A673 (cell line): ENCODE measurements around the gene UVSSA. TPM values are rescaled to one million over a fixed set of nuclear protein-coding genes. Genes with fewer than 3 reads are reported as not detected.
"Not testable (repeated sequence)": the region's sequence is repeated elsewhere in the genome, so short reads cannot be mapped to it uniquely, and the experiment has no call there.

ENCODE experiments used
- BruUV-seq: library from RNA; stranded (reverse); fragments of 400-500 nt; replicated peaks from 2 replicates; lab custom pipeline; 2021; lab: Mats Ljungman, UMichigan
- CTCF ChIA-PET: fragments of 300-600 bp; sonication (Branson Sonifier 250); formaldehyde crosslinking; loops from one replicate; lab custom pipeline; 2022; ENCODE audit warnings: antibody characterized with exemption; lab: Charles Lee
- POLR2A ChIA-PET: fragments of 300-600 bp; sonication (Branson Sonifier 250); formaldehyde crosslinking; loops from one replicate; lab custom pipeline; 2022; ENCODE audit warnings: antibody characterized with exemption; ENCODE audit not compliant: low non-redundant PET; lab: Charles Lee
- DNase-seq: peaks from one replicate; pipeline ENCODE4 v3.0.0-alpha.2; 2015; ENCODE audit warnings: low spot score
- H3K27ac ChIP-seq: fragments of 200-600 bp; sonication (generic); 2 replicates; pipeline ENCODE4 v1.5.1; 2016; ENCODE audit warnings: mixed run types, low read depth, mild to moderate bottlenecking, mixed read lengths, antibody characterized with exemption, low read length; ENCODE audit not compliant: poor library complexity, severe bottlenecking
- H3K27me3 ChIP-seq: fragments of 200-600 bp; sonication (generic); replicated peaks from 2 replicates; pipeline ENCODE4 v1.6.1; 2017; ENCODE audit warnings: mixed run types, low read depth, mild to moderate bottlenecking, mixed read lengths, antibody characterized with exemption, low read length; ENCODE audit not compliant: insufficient read depth, poor library complexity
- H3K36me3 ChIP-seq: fragments of 200-600 bp; sonication (generic); 2 replicates; pipeline ENCODE4 v1.6.1; 2016; ENCODE audit warnings: mixed run types, mild to moderate bottlenecking, mixed read lengths, antibody characterized with exemption, low read length; ENCODE audit not compliant: insufficient read depth, poor library complexity, severe bottlenecking
- H3K4me1 ChIP-seq: fragments of 200-600 bp; sonication (generic); 2 replicates; pipeline ENCODE4 v1.6.1; 2017; ENCODE audit warnings: mixed run types, mild to moderate bottlenecking, mixed read lengths, antibody characterized with exemption, low read length; ENCODE audit not compliant: insufficient read depth, poor library complexity, severe bottlenecking
- H3K4me3 ChIP-seq: fragments of 200-600 bp; sonication (generic); 2 replicates; pipeline ENCODE4 v1.5.1; 2016; ENCODE audit warnings: low read depth, mixed run types, mild to moderate bottlenecking, mixed read lengths, low read length; ENCODE audit not compliant: poor library complexity, severe bottlenecking
- H3K9me3 ChIP-seq: fragments of 200-600 bp; sonication (generic); 2 replicates; pipeline ENCODE4 v1.6.1; 2016; ENCODE audit warnings: mixed run types, low read depth, mild to moderate bottlenecking, mixed read lengths, antibody characterized with exemption, low read length; ENCODE audit not compliant: poor library complexity, severe bottlenecking
- CTCF ChIP-seq: fragments of 300-800, 200-600 bp; sonication (generic); conservative IDR thresholded peaks from 2 replicates; pipeline ENCODE4 v1.5.1; 2017; ENCODE audit warnings: low read depth, mild to moderate bottlenecking, antibody characterized with exemption, low read length, moderate library complexity, mixed read lengths
- EZH2 ChIP-seq: fragments of 200-600 bp; sonication (generic); IDR thresholded peaks from 2 replicates; pipeline ENCODE4 v1.6.1; 2017; ENCODE audit warnings: borderline replicate concordance, low read depth, mild to moderate bottlenecking, mixed read lengths, antibody characterized with exemption, low read length; ENCODE audit not compliant: poor library complexity, severe bottlenecking
- intact Hi-C: fragments of 100-400 bp; cut with micrococcal nuclease; formaldehyde crosslinking; loops from one replicate; pipeline ENCODE4 v1.10.0; 2022; ENCODE audit not compliant: unreplicated experiment
- total RNA-seq: library from RNA; stranded (reverse); gene quantifications from 2 replicates; pipeline ENCODE4 v1.2.3, GENCODE V29; 2021

Gene UVSSA
- total RNA-seq, 1 experiment from 2014 or later = 20.3 TPM

- TF ChIP-seq EZH2 = no peak
- no peak for TF ChIP-seq CTCF
- intact Hi-C loops = no loop called here
- Histone ChIP-seq H3K4me1 (no peaks in the 10 kb centered on the region), H3K36me3 (no peaks in the 10 kb centered on the region), H3K27me3 (peaks cover 62% of the 10 kb centered on the region), H3K4me3 (no peak overlapping the region), H3K27ac (no peak overlapping the region), H3K9me3 (no peaks in the 10 kb centered on the region)
- CTCF ChIA-PET = no interaction called here
- DNase-seq = no peak
- POLR2A ChIA-PET = no interaction called here
- no TSS peak for BruUV-seq
These were observed 80.0 kb downstream of the UVSSA start for GRCh38 chr4:1427010-1427409.

DNA sequence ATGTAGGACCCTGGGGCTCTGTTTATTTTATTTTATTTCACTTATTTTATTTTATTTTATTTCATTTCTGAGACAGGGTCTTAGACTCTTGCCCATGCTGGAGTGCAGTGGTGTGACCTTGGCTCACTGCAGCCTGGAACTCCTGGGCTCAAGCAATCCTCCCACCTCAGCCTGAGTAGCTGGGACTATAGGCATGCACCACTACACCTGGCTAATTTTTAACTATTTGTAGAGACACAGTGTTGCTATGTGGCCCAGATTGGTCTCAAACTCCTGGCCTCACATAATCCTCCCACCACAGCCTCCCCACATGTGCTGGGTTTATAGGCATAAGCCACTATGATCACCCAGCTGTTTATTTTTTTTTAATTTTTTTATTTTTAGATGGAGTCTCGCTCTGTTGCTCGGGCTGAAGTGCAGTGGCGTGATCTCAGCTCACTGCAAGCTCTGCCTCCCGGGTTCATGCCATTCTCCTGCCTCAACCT lies 96.7 kb downstream of the UVSSA start:
- intact Hi-C loops, H3K4me1 ChIP-seq, DNase-seq, H3K27ac ChIP-seq, H3K36me3 ChIP-seq, BruUV-seq, POLR2A ChIA-PET, H3K9me3 ChIP-seq, H3K4me3 ChIP-seq: not testable (repeated sequence)
- CTCF ChIA-PET = interaction anchor here (0.6 kb wide), 1 partner anchor 28 kb away, joined by 11 read pairs; no protein-coding TSS in a partner anchor
- H3K27me3 ChIP-seq = peaks cover 11% of the 10 kb centered on the region

Other genes with a start within 250 kb of the UVSSA start
- 2.4 and 2.8 TPM in 2 replicates for gene RNF212, start 233.6 kb upstream of the UVSSA start, total RNA-seq
- gene SPON2, start 174.6 kb upstream of the UVSSA start, total RNA-seq = 2.3 and 4.8 TPM in 2 replicates
- gene CTBP1, start 98.1 kb upstream of the UVSSA start, total RNA-seq = 187 and 196 TPM in 2 replicates
- 85.9 and 87.0 TPM in 2 replicates for gene MAEA, start 57.3 kb upstream of the UVSSA start, total RNA-seq
- gene NKX1-1, start 59.2 kb downstream of the UVSSA start, total RNA-seq = not detected in 2 replicates